Breast epithelium (tissue), 4 donors: Measurements from ENCODE around the gene NBPF3. TPM values are rescaled to one million over a fixed set of nuclear protein-coding genes. Genes with fewer than 3 reads are reported as not detected.
"Not testable (repeated sequence)": the region's sequence is repeated elsewhere in the genome, so short reads cannot be mapped to it uniquely, and the experiment has no call there.

Source experiments
- DNase-seq, 2 donors: peaks; one replicate each; pipeline ENCODE4 v3.0.0-alpha.2; 2019; ENCODE audit warnings: low spot score in 2 of 2
- H3K27ac ChIP-seq, 2 donors: fragments of 200-600 bp; sonication (generic) in 1 of 2; one replicate each; pipeline ENCODE4 v1.5.1; 2016 to 2019; ENCODE audit warnings: mild to moderate bottlenecking in 1 of 2
- H3K27me3 ChIP-seq, 2 donors: fragments of 200-600 bp; sonication (generic) in 1 of 2; one replicate each; pipeline versions ENCODE4 v1.5.1 to v1.6.0; 2017 to 2019; ENCODE audit warnings: control low read depth in 1 of 2, mild to moderate bottlenecking in 1 of 2
- H3K36me3 ChIP-seq: fragments of 200-600 bp; one replicate; pipeline ENCODE4 v1.5.1; 2019
- H3K4me1 ChIP-seq, 2 donors: fragments of 200-600 bp; sonication (generic); one replicate each; pipeline ENCODE4 v1.5.1; 2016 to 2019; ENCODE audit warnings: control low read depth in 1 of 2
- H3K4me3 ChIP-seq, 3 donors: fragments of 200-600 bp; sonication (generic); 1 replicate in 2 of 3; 2 replicates in 1 of 3; pipeline ENCODE4 v1.5.1; 2016 to 2019; ENCODE audit warnings: mild to moderate bottlenecking in 3 of 3, moderate library complexity in 2 of 3
- H3K9me3 ChIP-seq, 2 donors: fragments of 200-600 bp; sonication (generic) in 1 of 2; one replicate each; pipeline ENCODE4 v1.5.1; 2016 to 2019; ENCODE audit warnings: control low read depth in 1 of 2
- CTCF ChIP-seq, 3 donors: fragments of 450-650 bp; IDR thresholded peaks; one replicate each; pipeline ENCODE4 v1.5.1; 2016 to 2017; ENCODE audit warnings: antibody characterized with exemption in 3 of 3, mild to moderate bottlenecking in 3 of 3, moderate library complexity in 3 of 3
- POLR2A ChIP-seq: fragments of 450-650 bp; IDR thresholded peaks from one replicate; pipeline ENCODE4 v1.6.1; 2016; ENCODE audit warnings: antibody characterized with exemption, mild to moderate bottlenecking, moderate library complexity
- POLR2AphosphoS5 ChIP-seq, 3 donors: sonication (generic); formaldehyde crosslinking; IDR thresholded peaks; one replicate each; pipeline ENCODE4 v1.6.1; 2017; ENCODE audit warnings: antibody characterized with exemption in 3 of 3
- intact Hi-C: fragments of 100-400 bp; cut with DNase I; formaldehyde crosslinking; loops from one replicate; pipeline ENCODE4 v1.15.1; 2023; ENCODE audit warnings: low total_unique reads
- total RNA-seq, 3 donors: library from RNA; depleted of rRNA; stranded (reverse); fragments of >200 nt; gene quantifications; one replicate each; pipeline ENCODE4 v1.1.0, GENCODE V29; 2016

Gene NBPF3
- total RNA-seq, 3 donors from 2014 or later = 13.8 to 22.3 (median 20.6) TPM

GRCh38 chr1:21451981-21452411, 12.1 kb downstream of the NBPF3 start:
- intact Hi-C loops = no loop called here

GRCh38 chr1:21453964-21454614, 14.2 kb downstream of the NBPF3 start:
- not testable (repeated sequence) for DNase-seq

More at GRCh38 chr1:21451981-21452411, 12.1 kb downstream of the NBPF3 start:
- H3K4me1 ChIP-seq = no peaks in the 10 kb centered on the region
- H3K9me3 ChIP-seq = no peaks in the 10 kb centered on the region
- H3K4me3 ChIP-seq = no peak overlapping the region
- no peak for TF ChIP-seq CTCF (IDR thresholded peaks at IDR 0.05)
- TF ChIP-seq POLR2A = no peak
- TF ChIP-seq POLR2AphosphoS5 (IDR thresholded peaks at IDR 0.05) = no peak
- H3K36me3 ChIP-seq = no peaks in the 10 kb centered on the region
- no peaks in the 10 kb centered on the region for H3K27me3 ChIP-seq
- no peak for DNase-seq
- no peak overlapping the region for H3K27ac ChIP-seq

GRCh38 chr1:21454904-21455303, 15.0 kb downstream of the NBPF3 start:
- H3K4me1 ChIP-seq, H3K9me3 ChIP-seq, intact Hi-C loops, H3K27me3 ChIP-seq, H3K4me3 ChIP-seq, H3K27ac ChIP-seq, H3K36me3 ChIP-seq, DNase-seq: not testable (repeated sequence)

More at GRCh38 chr1:21453964-21454614, 14.2 kb downstream of the NBPF3 start:
- H3K36me3 ChIP-seq, H3K27me3 ChIP-seq, H3K27ac ChIP-seq, H3K4me3 ChIP-seq, intact Hi-C loops, H3K9me3 ChIP-seq, H3K4me1 ChIP-seq: not testable (repeated sequence)

- Histone ChIP-seq H3K4me3 (no peak overlapping the region), H3K36me3 (no peaks in the 10 kb centered on the region)
- DNase-seq = no peak
These were observed 17.7 kb downstream of the NBPF3 start for GRCh38 chr1:21457654-21458053.

GRCh38 chr1:21465127-21465526, 25.2 kb downstream of the NBPF3 start:
- DNase-seq, H3K36me3 ChIP-seq, H3K4me1 ChIP-seq, H3K9me3 ChIP-seq, intact Hi-C loops, H3K27ac ChIP-seq, H3K4me3 ChIP-seq, H3K27me3 ChIP-seq: not testable (repeated sequence)

More at GRCh38 chr1:21457654-21458053, 17.7 kb downstream of the NBPF3 start:
- Histone ChIP-seq H3K27me3 (no peaks in the 10 kb centered on the region), H3K9me3 (no peaks in the 10 kb centered on the region), H3K4me1 (no peaks in the 10 kb centered on the region), H3K27ac (no peak overlapping the region)
- TF ChIP-seq CTCF (IDR thresholded peaks at IDR 0.05) (no peak), POLR2A (no peak), POLR2AphosphoS5 (IDR thresholded peaks at IDR 0.05) (no peak)
- intact Hi-C loops = no loop called here

- H3K36me3 ChIP-seq, H3K4me3 ChIP-seq, H3K27ac ChIP-seq, H3K9me3 ChIP-seq, H3K27me3 ChIP-seq, DNase-seq, H3K4me1 ChIP-seq, intact Hi-C loops: not testable (repeated sequence)
These were observed 28.0 kb downstream of the NBPF3 start for GRCh38 chr1:21467946-21468345.

GRCh38 chr1:21468599-21468998, 28.7 kb downstream of the NBPF3 start:
- Histone ChIP-seq H3K9me3 (no peaks in the 10 kb centered on the region), H3K27me3 (no peaks in the 10 kb centered on the region), H3K4me3 (no peak overlapping the region), H3K4me1 (no peaks in the 10 kb centered on the region), H3K27ac (no peak overlapping the region), H3K36me3 (no peaks in the 10 kb centered on the region)
- TF ChIP-seq POLR2A (no peak), POLR2AphosphoS5 (IDR thresholded peaks at IDR 0.05) (no peak), CTCF (IDR thresholded peaks at IDR 0.05) (no peak)
- intact Hi-C loops = no loop called here
- no peak for DNase-seq
